ENCODE results near the gene TMCO6.

- TF ChIP-seq CTCF (IDR thresholded peaks at IDR 0.05; ENCODE audit: low read depth, low read length, poor library complexity, severe bottlenecking) (no peak), EZH2phosphoT487 (IDR thresholded peaks at IDR 0.05; ENCODE audit: borderline replicate concordance, low read length) (no peak)
These were observed 1.7 kb upstream of the TMCO6 start for GRCh38 chr5:140637371-140638100.
